ENCODE data around the gene TMED10.

Gene TMED10

DNA sequence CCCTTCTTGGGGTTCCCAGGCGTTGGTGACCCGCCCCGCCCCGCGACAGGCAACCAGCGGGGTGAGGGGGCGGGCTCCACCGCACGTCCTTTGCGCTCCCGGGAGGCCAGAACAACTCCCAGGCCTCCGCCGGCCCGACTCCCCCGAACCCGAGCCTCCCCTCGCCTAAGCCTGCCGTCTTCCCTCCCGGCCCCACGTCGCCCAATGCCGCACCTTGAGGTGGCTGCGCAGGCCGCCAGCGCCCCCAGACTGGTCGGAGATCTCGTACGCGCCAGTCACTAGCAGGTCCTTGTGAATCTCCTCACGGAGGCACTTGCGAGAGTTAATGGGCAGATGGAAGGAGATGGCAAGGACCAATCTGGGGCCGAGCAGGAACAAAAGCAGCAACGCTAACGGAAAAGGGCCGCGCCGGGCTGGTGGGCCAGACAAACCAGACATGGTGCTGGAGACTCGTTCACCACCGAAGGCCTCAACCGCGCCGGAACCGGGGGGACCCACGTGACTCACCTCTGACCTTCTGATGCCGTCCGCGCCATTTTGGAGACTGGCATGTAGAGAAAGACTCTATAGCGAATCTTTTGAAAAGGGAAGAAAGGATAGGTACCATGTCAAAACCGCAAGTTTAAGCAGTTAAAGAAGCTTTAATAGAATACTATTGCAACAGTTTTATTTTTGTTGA is at the start of gene TMED10:
Gene TMED10, minus strand, starts transcription at position 471 of the 679 bp plus-strand sequence. Its CDS starts 33 bp downstream, at position 438.
- DNase-seq (ENCODE audit: low spot score), result peak; percentile 90

DNA sequence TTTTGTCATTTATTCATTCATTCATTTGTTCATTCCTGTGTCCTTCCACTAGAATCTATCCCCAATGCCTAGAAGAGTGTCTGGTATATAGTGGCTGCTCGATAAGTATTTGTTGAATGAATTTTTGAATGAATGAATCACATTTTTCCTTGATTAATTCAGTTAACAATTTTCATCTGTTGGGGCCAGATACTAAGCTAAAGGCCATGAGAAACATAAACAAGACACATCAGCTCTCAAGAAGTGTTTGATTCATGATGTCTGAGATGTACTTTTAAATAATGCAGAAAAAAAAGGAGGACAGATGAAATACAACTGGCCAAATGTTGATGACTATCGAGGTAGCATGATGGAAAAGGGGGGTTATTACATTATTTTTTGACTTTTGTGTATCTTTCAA is 48.1 kb upstream of the TMED10 start:
- DNase-seq (ENCODE audit: low spot score), result no peak

DNA sequence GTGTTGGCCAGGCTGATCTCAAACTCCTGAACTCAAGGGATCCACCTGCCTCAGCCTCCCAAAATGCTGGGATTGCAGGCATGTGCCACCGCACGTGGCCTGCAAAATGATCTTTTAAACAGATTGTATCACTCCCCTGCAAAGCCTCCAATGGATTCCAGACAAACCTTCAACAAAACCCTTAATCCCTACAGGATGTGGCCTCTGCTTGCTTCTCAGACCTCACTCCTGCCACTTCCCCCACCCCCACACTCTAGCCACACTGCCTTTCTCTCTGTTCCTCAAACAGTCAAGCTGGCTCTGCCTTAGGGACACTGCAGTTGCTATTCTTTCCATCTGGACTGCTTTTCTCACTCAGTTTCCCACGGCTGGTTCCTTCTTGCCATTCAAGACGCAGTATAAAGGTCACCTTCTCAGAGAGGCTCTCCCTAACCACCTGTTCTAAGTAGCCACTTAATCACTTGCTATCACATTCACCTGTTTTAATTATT is 47.3 kb upstream of the TMED10 start:
- peak; percentile 21 for DNase-seq (ENCODE audit: low spot score)

DNA sequence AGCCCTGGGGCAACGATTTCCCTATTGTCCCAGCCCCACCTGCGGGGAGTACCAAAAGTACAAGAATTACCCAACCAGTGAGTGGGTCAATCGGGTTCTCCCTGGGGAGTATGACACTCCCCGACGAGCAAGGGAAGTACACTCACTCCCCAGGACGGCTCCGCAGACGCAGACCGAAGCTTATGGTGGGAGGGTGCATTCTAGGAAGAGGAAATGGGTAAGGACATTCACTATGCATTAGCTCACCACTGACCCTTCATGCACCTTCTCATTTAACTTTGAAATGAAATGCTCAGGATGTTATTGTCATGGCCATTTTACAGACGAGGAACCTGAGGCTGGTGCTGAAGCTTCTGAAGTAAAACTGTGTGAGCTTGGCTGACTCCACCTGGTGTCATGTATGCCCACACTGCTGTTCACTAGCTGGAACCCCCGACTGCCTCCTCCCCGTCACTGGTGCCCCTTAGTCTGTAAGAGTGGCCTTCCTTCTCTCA is 45.8 kb upstream of the TMED10 start:
- no peak for DNase-seq (ENCODE audit: low spot score)

DNA sequence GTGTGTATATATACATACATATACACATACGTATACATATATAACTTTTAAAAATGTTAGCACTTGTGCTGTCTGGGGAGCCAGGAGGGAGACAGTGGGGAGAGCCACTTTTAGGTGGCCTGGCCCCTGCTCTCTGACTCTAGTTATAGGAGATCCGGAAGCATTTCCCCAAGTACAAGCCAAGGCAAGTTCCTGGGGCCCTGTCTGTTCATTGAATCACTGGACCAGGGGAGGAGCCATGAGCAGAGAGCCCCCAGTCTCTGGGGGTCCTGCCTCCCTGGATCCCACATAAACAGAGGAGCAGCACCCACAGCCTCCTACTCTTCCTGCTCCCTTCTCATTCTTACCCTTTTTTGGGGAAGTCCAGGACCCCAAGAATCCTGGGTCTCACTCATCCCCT is 45.4 kb upstream of the TMED10 start:
- DNase-seq (ENCODE audit: low spot score), result no peak

DNA sequence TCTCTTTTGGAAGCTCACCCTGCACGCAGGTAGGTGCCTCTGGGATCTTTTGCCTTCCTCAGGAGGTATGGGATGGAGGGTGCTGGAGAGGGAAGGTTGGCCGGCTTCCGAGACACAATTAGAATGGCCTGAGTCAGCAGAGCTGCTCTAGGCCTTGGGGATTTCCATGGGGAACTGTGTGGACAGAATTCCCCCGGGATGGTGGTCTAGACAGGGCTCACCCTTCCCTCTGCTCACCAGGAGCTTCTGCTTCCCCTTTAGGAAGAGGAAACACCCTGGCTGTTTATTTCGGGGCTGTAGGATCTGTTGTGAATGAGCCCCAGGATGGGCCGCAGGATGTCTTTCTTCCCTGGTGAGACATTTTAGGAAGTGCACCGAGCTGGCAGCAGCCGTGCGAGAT is 43.7 kb upstream of the TMED10 start:
- DNase-seq (ENCODE audit: low spot score), result no peak

DNA sequence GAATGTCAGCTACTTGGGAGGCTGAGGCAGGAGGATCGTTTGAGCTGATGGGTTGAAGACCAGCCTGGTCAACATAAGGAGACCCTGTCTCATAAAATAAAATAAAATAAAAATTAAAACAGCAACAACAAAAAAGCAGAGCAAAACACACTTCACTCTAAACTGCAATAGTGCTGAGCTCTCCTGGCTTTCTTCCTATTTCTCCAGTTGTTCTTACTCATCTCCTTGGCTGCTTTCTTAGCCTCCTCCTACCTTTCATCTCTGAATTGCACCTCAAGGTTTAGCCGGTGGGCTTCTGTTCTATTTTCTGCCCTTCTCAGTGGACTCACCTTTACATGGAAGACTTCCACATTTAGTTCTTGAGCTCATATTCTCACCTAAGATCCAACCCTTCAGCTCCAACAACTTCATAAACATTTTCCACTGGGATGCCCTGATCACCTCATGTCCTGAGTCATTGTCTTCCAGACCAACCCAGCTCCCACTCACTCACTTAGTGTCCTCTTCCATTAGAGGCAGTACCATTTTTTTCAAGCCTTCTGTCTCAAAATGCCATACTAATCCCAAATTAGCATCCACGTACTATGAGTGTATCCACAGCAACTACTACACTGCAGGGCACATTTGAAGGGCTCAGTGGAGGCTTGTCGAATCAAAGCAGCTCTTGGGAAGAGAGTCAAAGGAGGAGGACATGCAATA is 41.2 kb upstream of the TMED10 start:
- no peak for DNase-seq (ENCODE audit: low spot score)

DNA sequence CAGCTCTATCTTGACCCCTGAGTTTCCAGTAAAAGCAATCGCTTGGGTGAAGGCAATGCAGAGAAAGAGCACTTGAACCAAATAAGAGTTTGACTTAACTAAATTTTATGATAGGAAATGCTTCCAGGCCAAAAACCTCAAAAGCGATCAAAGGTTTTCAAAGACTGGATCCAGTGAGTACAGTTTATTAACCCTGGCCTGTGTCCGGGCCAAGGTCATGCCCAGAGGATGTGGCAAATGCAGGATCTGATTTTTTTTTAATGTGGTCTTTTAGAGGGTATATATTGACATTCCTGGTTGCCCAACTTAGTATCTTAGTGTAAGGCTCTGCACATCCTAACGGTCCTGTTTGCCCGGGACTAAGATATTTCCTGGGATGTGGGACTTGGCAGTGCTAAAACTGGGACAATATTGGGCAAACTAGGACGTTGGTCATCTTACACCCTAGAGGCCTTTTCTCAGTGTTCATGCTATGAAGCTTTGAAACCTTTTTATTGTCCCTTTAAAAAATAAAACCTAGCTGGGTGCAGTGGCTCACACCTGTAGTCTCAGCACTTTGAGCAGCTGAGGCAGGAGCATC is 40.1 kb upstream of the TMED10 start:
- no peak for DNase-seq (ENCODE audit: low spot score)

DNA sequence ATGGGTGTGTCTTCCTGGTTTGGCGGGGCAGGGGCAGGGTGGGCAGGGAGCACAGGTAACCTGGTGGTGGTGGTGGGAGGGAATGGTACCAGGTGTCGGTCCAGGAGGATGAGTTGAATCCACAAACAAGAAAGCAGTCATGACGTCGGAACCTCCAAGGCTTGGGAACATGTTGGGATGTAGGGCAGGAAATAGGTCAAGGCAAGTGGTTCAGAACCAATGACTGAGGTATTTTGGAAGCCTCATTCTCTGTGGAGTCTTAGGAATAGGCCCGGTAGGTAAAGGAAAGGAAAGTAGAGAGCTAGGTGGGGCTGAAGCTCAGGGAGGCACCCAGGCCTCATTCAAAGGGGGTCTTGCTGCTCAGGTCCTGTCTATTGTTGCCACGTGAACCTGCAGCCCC is 39.1 kb upstream of the TMED10 start:
- no peak for DNase-seq (ENCODE audit: low spot score)

DNA sequence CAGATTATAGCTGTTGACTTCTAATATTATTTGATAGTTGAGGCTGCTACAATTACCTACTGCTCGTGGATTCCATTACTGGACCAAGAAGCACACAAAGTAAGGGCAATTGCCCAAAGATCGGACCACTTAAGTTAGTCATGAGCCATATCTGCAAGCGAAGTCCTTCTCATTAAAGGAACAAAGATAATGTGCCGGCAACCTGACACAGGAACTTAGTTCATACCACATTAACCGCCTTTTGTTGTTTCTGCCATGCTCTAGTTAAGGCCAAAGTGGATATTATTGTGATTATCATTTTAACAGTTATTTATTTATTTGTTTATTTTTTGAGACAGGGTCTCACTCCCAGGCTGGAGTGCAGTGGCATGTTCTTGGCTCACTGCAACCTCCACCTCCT is 38.1 kb upstream of the TMED10 start:
- DNase-seq (ENCODE audit: low spot score), result no peak

DNA sequence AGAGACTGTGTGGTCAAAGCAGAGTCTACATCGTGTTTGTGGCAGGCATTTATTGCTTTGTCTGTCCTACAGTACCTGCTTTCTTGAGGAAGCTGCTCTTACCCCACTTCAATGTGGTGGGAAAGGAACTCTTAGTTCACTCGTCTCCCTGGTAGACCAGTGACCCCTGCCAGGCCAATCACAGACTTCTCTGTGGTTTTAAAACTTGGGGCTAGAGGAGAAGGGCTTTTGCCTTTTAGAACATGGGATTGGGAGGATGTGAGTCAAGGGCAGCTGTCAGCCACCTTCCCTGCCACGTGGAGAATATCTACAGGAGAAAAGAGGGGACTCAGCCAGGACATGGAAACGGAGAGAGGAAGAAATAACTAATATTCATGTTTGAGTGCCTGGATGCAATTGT is 36.8 kb upstream of the TMED10 start:
- DNase-seq (ENCODE audit: low spot score), result no peak

DNA sequence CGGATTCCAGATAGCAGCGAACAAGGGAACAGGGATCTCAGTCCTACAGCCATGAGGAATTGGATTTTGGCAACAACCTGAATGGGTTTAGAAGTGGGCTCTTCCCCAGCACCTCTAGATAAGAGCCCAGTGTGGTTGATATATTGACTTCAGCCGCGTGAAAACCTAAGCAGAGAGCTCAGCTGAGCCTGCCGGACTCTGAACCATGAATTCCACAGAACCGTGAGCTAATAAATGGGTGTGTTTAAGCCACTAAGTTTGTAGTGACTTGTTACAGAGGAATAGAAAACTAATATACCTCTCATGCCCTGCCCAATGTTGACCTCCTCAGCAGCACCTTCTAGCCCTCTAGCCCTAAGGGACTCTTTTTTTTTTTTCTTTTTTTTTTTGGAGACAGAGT is 32.4 kb upstream of the TMED10 start:
- DNase-seq (ENCODE audit: low spot score), result no peak

DNA sequence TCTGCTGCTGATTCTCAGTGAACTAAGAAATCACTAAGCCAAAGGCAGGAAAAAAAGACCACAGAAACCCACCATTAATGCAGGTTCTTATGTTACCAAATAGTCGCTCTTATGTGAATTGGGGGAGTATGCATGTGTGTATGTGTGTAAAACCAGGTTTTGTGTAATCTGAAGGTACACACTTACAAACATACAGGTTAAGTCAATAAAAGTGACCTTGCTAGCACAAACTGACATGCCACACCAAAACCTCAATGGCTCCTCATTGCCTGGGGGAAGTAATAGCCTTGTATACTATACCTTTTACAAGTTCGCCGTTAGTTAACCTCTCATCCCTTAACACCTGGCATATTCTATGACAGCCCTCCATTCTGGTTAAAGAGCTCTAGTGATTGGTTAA is 29.8 kb upstream of the TMED10 start:
- DNase-seq (ENCODE audit: low spot score), result no peak

DNA sequence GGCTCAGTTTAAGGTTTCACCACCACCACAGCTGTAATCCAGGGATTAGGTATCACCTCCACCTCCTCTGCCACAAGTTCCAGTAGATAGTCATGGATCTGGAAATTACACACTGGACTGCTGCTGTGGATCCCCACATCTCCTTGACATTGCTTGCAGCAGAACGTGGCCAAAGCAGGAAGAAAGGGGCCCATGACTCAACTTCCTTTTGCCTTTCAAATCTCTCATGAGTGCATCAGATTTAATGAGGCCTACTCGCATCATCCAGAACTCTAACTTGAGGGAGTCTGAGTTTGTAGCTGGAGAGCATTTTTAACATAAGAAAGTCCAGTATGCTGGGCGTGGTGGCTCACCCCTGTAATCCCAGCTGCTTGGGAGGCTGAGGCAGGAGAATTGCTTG is 29.2 kb upstream of the TMED10 start:
- DNase-seq (ENCODE audit: low spot score), result no peak

DNA sequence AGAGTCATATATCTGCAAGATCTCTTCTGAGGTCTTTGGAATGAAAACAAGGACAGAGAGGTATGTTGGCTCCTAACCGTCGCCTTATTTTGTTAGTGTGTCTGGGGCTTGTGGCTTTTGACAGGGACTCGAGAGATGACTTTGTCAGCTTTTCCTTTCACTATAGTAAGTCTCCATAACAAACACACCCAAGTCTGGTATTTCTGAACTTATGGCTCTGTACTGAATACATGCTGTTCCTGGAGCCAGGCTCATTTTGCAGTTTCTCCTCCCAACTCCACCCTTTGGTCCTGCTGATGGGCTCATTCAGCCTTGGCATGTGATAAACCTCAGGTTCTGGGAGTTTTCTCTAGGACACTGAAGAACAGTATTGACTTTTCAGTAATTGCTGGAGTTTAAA is 27.7 kb upstream of the TMED10 start:
- no peak for DNase-seq (ENCODE audit: low spot score)

DNA sequence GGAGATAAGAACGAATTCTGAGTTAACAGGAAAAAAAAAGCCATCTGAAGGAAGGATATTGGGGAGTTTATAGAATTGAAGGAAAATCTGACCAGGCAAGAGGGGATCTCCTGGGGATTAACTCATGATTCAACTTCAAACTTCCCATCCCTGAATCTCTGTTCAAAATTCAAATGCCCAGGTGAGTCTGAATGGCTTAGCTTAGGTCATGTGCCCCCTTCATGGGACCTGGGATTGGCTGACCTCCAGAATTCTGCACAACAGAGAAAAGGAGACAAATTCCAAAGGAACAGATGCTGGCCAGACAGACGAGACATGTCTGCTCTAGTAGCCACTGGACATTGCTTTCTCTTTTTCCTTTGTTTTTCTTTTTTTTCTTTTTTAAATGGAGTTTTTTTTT is 26.2 kb upstream of the TMED10 start:
- no peak for DNase-seq (ENCODE audit: low spot score)

DNA sequence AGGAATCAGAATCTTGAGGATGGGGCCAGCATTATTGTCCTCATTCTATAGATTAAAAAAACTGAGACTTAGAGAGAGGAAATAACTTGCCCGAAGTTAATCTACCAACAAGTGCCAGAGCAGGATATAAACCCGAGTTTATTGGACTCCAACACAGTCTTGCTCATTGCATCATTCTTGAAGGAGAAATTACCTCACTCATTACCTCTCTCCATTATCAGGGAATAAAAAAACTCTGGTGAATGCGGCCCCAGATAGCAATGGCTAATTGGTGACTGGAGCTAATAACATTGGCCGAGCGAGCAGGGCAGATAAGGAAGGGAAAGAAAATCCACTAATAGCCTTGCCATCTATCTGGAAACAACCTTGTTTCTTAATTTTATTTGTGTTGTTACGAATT is 24.7 kb upstream of the TMED10 start:
- DNase-seq (ENCODE audit: low spot score), result no peak

DNA sequence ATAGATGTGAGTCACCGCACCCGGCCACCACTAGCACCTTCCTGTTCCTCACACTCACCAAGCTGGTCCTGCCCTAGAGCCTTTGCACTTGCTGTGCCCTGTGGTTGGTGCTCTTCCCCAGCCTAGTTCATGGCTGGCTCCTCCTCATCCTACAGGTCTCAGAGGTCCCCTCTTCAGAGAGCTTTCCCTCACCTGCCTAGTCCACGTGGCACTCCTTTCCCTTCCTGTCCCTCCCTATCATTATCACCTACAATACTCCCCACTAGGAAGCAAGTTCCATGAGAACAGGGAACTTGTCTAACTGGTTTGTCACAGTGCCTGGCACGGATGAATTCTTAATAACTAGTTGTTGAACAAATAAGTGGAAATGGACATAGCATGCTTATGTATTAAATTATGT is 24.0 kb upstream of the TMED10 start:
- DNase-seq (ENCODE audit: low spot score), result no peak

DNA sequence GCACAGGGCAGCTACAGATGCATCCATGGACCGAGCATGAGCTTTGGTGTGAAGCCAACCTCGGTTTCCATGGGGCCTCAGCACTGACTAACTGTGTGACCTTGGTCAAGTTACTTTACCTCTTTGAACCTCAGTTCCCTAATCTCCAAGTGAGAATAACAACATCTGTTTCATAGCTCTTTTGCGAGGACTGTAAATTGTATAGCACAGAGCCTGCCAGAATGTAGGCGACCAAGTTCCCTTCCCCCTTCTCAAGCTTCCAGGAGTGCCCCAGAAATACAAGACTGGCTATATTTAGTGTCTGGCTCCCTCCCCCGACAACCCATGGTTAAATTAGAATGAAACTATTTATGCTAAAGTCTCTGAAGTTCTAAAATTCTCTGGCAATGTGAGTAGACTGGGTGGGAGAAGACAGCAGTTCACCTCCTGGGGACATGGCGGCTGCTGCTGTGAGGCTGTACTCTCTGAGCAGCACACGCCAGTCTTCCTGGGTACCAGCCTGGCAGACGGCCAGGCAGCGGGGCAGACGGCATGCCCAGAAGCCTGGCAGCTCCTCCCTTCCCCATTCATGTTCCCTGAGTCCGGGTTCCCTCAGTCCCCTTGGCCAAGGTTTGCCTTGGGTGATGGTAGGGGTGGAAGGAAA is 22.0 kb upstream of the TMED10 start:
- peak; percentile 42 for DNase-seq (ENCODE audit: low spot score)

DNA sequence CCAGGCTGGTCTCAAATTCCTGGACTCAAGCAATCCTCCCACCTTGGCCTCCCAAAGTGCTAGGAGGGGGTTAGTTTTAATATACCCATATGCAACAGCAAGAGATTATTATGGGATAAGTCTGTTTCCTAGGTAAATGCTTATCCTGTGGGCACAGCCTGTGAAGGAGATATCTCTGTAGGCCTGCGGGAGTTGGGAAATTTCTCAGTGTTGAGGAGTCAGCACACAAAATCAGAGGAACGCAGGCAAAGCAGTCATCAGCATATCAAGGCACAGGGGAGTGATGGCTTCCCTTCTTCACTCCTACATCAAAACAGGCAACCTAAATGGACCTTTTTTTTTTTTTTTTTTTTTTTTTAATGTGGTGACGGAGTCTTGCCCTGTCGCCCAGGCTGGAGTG is 20.9 kb upstream of the TMED10 start:
- DNase-seq (ENCODE audit: low spot score), result no peak

DNA sequence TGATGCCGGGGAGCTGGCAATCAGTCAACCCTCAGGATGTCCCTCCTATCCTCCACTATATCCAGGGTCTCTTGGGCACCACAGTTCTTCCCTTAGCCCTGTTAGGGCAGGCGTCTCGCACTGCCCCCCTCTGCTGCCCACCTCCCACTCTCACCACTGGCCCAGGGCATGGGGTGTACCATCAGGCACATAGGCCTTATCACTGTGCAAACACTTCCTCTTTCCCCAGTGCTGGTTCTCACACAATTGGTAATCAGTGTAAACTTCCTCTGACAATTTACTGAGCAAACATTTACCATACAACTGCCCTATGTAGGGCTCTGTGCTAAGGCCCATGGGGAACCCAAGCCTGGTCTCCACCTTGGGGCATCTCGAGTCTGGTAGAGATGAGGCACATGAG is 20.1 kb upstream of the TMED10 start:
- DNase-seq (ENCODE audit: low spot score), result no peak

DNA sequence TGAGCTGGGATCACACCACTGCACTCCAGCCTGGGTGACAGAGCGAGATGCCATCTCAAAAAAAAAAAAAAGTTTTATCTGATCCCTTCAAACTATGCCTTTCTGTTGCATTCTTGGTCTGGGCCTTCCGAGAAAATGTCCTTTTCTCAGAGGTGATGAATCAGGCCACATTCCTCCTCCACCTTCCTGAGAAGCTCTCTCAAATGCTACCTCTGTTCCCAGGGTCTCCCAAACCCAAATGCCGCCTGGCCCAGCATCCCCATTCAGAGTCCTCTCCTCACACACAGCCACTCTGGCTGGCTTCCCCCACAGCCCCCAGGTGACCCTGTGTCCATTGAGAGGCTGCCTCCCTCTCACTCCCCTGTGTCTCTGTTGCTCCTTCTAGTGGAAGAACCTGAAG is 19.7 kb upstream of the TMED10 start:
- no peak for DNase-seq (ENCODE audit: low spot score)

DNA sequence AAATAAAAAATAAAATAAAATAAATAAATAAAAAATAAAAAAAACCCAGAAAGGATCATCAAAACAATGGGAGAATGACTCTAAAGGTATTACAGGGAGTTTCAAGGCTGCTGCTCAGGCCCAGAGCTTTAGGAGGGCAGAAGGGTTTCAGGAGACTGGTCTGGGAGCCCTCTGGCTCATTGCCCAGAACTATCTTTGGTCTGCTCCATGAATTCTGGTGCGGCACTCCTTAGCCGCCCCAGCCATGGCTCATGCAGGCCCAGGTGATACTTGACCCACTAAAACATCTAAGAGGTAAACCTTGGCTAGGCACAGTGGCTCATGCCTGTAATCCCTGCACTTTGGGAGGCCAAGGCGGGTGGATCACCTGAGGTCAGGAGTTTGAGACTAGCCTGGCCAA is 14.7 kb upstream of the TMED10 start:
- no peak for DNase-seq (ENCODE audit: low spot score)
